HepG2 (cell line): Measurements from ENCODE around the gene NEDD8. TPM values are rescaled to one million over a fixed set of nuclear protein-coding genes. Genes with fewer than 3 reads are reported as not detected.

Source experiments
- EZH2 ChIP-seq: conservative IDR thresholded peaks from 2 replicates; pipeline ENCODE4 v1.6.1; 2012; ENCODE audit warnings: mild to moderate bottlenecking, low read depth, low read length, moderate library complexity
- GZF1 ChIP-seq: sonication (generic); formaldehyde crosslinking; IDR thresholded peaks from 2 replicates; pipeline ENCODE4 v1.5.1; 2020; ENCODE audit warnings: mild to moderate bottlenecking, missing genetic modification reagents
- HHEX ChIP-seq: IDR thresholded peaks from 2 replicates; pipeline ENCODE4 v1.6.1; 2016; ENCODE audit warnings: control low read depth
- MIER2 ChIP-seq: IDR thresholded peaks from 2 replicates; pipeline ENCODE4 v1.6.1; 2016; ENCODE audit warnings: missing biosample characterization, missing genetic modification reagents
- PCBP1 ChIP-seq: fragments of 200-400 bp; formaldehyde crosslinking; IDR thresholded peaks from 2 replicates; pipeline ENCODE4 v1.6.1; 2017; ENCODE audit warnings: mild to moderate bottlenecking, low read depth, low read length, borderline replicate concordance
- SYNCRIP ChIP-seq: fragments of 200-400 bp; formaldehyde crosslinking; IDR thresholded peaks from 2 replicates; pipeline ENCODE4 v1.6.1; 2018; ENCODE audit warnings: mild to moderate bottlenecking, low read depth, low read length; ENCODE audit not compliant: insufficient read depth
- ZFP82 ChIP-seq: sonication (generic); formaldehyde crosslinking; IDR thresholded peaks from 2 replicates; pipeline ENCODE4 v1.5.1; 2020; ENCODE audit warnings: mild to moderate bottlenecking, missing genetic modification reagents, borderline replicate concordance
- ZNF160 ChIP-seq: sonication (generic); formaldehyde crosslinking; IDR thresholded peaks from 2 replicates; pipeline ENCODE4 v1.8.0; 2022; ENCODE audit warnings: mild to moderate bottlenecking, inconsistent platforms, missing genetic modification reagents
- ZNF614 ChIP-seq: IDR thresholded peaks from 2 replicates; pipeline ENCODE4 v1.6.1; 2018; ENCODE audit warnings: missing biosample characterization, missing genetic modification reagents, inconsistent platforms, borderline replicate concordance
- ZNF879 ChIP-seq: sonication (generic); formaldehyde crosslinking; IDR thresholded peaks from 2 replicates; pipeline ENCODE4 v1.8.1; 2023; ENCODE audit warnings: missing genetic modification reagents
- ZSCAN22 ChIP-seq: sonication (generic); formaldehyde crosslinking; IDR thresholded peaks from 2 replicates; pipeline ENCODE4 v1.4.0; 2020; ENCODE audit warnings: mild to moderate bottlenecking, missing genetic modification reagents
- polyA plus RNA-seq, 8 experiments: library from polyadenylated mRNA; depleted of rRNA in 3 of 8; stranded (reverse) in 7 of 8; unstranded in 1 of 8; fragments of >200 nt; fragmentation: Illumina TruSeq in 4 of 8; extraction: Trizol in 4 of 8; gene quantifications; 2 replicates each; pipeline versions ENCODE4 v1.2.1 to v1.2.3, GENCODE V29; 2011 to 2016; ENCODE audit warnings: low read depth in 4 of 8, missing spikeins in 1 of 8, mixed read lengths in 1 of 8; ENCODE audit not compliant: insufficient read depth in 1 of 8
- total RNA-seq, 5 experiments: library from RNA; depleted of rRNA; stranded (reverse); fragments of >200 nt; fragmentation: Illumina TruSeq; extraction: Trizol; gene quantifications; 2 replicates each; pipeline ENCODE4 v1.2.3, GENCODE V29; 2016; ENCODE audit warnings: low read depth in 1 of 5
- TF ChIP-seq, protein P1 (sequence below): sonication (generic); formaldehyde crosslinking; conservative IDR thresholded peaks from 2 replicates; pipeline ENCODE4 v1.8.1; 2023; ENCODE audit warnings: missing genetic modification reagents
- TF ChIP-seq, protein P2 (sequence below): IDR thresholded peaks from 2 replicates; pipeline ENCODE4 v1.6.1; 2016
- TF ChIP-seq, protein P3 (sequence below): sonication (generic); formaldehyde crosslinking; IDR thresholded peaks from 2 replicates; pipeline ENCODE4 v1.4.0; 2020; ENCODE audit warnings: missing genetic modification reagents
- TF ChIP-seq, protein P4 (sequence below): IDR thresholded peaks from 2 replicates; pipeline ENCODE4 v1.6.1; 2012; ENCODE audit warnings: low read depth, low read length, improper control_type of control experiment
- TF ChIP-seq, protein P5 (sequence below): sonication (generic); formaldehyde crosslinking; IDR thresholded peaks from 2 replicates; pipeline ENCODE4 v1.4.0; 2020; ENCODE audit warnings: missing genetic modification reagents, borderline replicate concordance

NEDD8 gene
- total and polyA plus RNA-seq, 2 of the 13 experiments (the other 11 are each of a cell fraction or from before 2014, with no cell fraction given) = 535 to 713 TPM

DNA sequence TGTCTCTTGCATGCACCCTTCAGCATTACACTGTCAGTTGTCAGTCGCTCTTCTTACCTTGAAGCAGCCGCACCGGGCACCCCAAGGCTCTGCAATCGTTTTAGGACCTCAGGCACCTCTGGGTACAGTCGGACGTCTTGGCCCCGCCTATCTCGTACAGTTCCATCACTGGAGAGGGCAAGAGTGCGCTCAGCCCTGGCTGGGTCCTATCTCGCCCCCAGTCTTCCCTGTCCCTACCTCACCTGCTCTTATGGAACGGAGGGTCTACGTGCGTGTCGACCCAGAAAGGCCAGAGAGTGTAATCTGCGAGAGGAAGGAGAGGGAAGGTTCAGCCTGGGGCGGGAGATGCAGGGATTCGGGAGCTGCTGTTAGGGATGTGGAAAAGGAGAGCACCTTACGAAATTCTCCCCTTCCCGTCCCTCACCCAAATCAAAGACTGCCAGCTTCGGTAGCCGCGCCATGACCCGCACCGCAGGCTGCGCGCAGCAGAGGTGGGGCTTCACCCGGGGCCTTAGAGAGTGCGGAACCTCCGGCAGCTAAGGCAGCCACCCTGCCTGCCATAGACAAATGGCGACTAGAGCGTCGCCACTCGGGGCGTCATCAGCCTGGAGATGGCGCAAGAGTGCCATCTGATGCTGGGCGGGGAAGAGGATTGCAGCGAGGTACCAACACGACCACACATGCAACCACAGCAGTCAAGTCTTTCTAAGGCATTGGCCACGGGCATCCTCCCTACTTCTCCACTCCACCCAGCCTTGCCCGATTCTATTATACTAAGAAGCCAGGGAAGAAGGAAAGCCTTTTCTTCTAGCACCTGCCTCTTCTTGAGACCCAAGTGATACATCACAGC is 16.4 kb downstream of the NEDD8 start, which contains the start of gene MDP1 (continued):
- peak; percentile 86 for TF ChIP-seq MIER2 (CRISPR knock-in tag)
- no peak for TF ChIP-seq SYNCRIP
- TF ChIP-seq ZSCAN22 (CRISPR knock-in tag) = peak; percentile 64; the same call in 1 of the 2 replicates
- no peak for TF ChIP-seq EZH2
- TF ChIP-seq ZNF160 (CRISPR knock-in tag) = peak; percentile 97; the same call in 1 of the 2 replicates
- TF ChIP-seq, protein P1, sequence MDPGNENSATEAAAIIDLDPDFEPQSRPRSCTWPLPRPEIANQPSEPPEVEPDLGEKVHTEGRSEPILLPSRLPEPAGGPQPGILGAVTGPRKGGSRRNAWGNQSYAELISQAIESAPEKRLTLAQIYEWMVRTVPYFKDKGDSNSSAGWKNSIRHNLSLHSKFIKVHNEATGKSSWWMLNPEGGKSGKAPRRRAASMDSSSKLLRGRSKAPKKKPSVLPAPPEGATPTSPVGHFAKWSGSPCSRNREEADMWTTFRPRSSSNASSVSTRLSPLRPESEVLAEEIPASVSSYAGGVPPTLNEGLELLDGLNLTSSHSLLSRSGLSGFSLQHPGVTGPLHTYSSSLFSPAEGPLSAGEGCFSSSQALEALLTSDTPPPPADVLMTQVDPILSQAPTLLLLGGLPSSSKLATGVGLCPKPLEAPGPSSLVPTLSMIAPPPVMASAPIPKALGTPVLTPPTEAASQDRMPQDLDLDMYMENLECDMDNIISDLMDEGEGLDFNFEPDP (CRISPR knock-in tag) = no peak
- no peak; the same call in 1 of the 2 replicates for TF ChIP-seq GZF1 (CRISPR knock-in tag)
- TF ChIP-seq ZNF614 = peak; percentile 99
- TF ChIP-seq, protein P2, sequence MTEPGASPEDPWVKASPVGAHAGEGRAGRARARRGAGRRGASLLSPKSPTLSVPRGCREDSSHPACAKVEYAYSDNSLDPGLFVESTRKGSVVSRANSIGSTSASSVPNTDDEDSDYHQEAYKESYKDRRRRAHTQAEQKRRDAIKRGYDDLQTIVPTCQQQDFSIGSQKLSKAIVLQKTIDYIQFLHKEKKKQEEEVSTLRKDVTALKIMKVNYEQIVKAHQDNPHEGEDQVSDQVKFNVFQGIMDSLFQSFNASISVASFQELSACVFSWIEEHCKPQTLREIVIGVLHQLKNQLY (CRISPR knock-in tag) = peak; percentile 89
- peak; percentile 92 for TF ChIP-seq HHEX (CRISPR knock-in tag)
- no peak for TF ChIP-seq ZFP82
- TF ChIP-seq, protein P3, sequence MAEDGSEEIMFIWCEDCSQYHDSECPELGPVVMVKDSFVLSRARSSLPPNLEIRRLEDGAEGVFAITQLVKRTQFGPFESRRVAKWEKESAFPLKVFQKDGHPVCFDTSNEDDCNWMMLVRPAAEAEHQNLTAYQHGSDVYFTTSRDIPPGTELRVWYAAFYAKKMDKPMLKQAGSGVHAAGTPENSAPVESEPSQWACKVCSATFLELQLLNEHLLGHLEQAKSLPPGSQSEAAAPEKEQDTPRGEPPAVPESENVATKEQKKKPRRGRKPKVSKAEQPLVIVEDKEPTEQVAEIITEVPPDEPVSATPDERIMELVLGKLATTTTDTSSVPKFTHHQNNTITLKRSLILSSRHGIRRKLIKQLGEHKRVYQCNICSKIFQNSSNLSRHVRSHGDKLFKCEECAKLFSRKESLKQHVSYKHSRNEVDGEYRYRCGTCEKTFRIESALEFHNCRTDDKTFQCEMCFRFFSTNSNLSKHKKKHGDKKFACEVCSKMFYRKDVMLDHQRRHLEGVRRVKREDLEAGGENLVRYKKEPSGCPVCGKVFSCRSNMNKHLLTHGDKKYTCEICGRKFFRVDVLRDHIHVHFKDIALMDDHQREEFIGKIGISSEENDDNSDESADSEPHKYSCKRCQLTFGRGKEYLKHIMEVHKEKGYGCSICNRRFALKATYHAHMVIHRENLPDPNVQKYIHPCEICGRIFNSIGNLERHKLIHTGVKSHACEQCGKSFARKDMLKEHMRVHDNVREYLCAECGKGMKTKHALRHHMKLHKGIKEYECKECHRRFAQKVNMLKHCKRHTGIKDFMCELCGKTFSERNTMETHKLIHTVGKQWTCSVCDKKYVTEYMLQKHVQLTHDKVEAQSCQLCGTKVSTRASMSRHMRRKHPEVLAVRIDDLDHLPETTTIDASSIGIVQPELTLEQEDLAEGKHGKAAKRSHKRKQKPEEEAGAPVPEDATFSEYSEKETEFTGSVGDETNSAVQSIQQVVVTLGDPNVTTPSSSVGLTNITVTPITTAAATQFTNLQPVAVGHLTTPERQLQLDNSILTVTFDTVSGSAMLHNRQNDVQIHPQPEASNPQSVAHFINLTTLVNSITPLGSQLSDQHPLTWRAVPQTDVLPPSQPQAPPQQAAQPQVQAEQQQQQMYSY = no peak; the same call in none of the 2 replicates
- peak; percentile 81; the same call in 1 of the 2 replicates for TF ChIP-seq ZNF879 (CRISPR knock-in tag)
- TF ChIP-seq, protein P4, sequence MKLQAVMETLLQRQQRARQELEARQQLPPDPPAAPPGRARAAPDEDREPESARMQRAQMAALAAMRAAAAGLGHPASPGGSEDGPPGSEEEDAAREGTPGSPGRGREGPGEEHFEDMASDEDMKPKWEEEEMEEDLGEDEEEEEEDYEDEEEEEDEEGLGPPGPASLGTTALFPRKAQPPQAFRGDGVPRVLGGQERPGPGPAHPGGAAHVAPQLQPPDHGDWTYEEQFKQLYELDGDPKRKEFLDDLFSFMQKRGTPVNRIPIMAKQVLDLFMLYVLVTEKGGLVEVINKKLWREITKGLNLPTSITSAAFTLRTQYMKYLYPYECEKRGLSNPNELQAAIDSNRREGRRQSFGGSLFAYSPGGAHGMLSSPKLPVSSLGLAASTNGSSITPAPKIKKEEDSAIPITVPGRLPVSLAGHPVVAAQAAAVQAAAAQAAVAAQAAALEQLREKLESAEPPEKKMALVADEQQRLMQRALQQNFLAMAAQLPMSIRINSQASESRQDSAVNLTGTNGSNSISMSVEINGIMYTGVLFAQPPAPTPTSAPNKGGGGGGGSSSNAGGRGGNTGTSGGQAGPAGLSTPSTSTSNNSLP = peak; percentile 78; the same call in 1 of the 2 replicates
- TF ChIP-seq, protein P5, sequence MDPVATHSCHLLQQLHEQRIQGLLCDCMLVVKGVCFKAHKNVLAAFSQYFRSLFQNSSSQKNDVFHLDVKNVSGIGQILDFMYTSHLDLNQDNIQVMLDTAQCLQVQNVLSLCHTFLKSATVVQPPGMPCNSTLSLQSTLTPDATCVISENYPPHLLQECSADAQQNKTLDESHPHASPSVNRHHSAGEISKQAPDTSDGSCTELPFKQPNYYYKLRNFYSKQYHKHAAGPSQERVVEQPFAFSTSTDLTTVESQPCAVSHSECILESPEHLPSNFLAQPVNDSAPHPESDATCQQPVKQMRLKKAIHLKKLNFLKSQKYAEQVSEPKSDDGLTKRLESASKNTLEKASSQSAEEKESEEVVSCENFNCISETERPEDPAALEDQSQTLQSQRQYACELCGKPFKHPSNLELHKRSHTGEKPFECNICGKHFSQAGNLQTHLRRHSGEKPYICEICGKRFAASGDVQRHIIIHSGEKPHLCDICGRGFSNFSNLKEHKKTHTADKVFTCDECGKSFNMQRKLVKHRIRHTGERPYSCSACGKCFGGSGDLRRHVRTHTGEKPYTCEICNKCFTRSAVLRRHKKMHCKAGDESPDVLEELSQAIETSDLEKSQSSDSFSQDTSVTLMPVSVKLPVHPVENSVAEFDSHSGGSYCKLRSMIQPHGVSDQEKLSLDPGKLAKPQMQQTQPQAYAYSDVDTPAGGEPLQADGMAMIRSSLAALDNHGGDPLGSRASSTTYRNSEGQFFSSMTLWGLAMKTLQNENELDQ (CRISPR knock-in tag) = peak; percentile 90; the same call in 1 of the 2 replicates
- peak; percentile 99 for TF ChIP-seq PCBP1
